Endothelial cell of umbilical vein (primary cell): ENCODE results near the gene ADH1A. TPM values are rescaled to one million over a fixed set of nuclear protein-coding genes. Genes with fewer than 3 reads are reported as not detected.

Experiments
- BruUV-seq: library from RNA; stranded (reverse); fragments of 400-500 nt; replicated peaks from 2 replicates; lab custom pipeline; 2021; lab: Mats Ljungman, UMichigan
- CTCF ChIA-PET: fragments of 300-600, 350-600 bp; sonication (Branson Sonifier 250); formaldehyde crosslinking; loops from one replicate; lab custom pipeline; 2021; ENCODE audit warnings: antibody characterized with exemption, inconsistent platforms; lab: Charles Lee
- POLR2A ChIA-PET: fragments of 300-600, 350-600 bp; sonication (Branson Sonifier 250); formaldehyde crosslinking; loops from one replicate; lab custom pipeline; 2021; ENCODE audit warnings: antibody characterized with exemption, inconsistent platforms; lab: Charles Lee
- DNase-seq: peaks from one replicate; pipeline ENCODE4 v3.0.0-alpha.2; 2011; ENCODE audit warnings: low read depth, low spot score
- FAIRE-seq: peaks from 2 replicates; lab custom pipeline; 2011; peaks lifted over from hg19 to GRCh38; lab: Jason Lieb, UNC
- H2AFZ ChIP-seq: 2 replicates; pipeline ENCODE4 v1.6.0; 2012; ENCODE audit warnings: low read depth, low read length, control low read depth, inconsistent platforms
- H3K27ac ChIP-seq: 2 replicates; pipeline ENCODE4 v1.5.1; 2011; ENCODE audit warnings: low read depth, mild to moderate bottlenecking, control low read depth, low read length, moderate library complexity; ENCODE audit not compliant: insufficient read depth
- H3K27me3 ChIP-seq, 2 experiments: 2 replicates each; pipeline versions ENCODE4 v1.6.0 to v1.6.1; 2011; ENCODE audit warnings: low read length in 2 of 2, mixed read lengths in 1 of 2; ENCODE audit not compliant: control insufficient read depth in 2 of 2, insufficient read depth in 2 of 2
- H3K36me3 ChIP-seq, 2 experiments: 2 replicates in 1 of 2; 3 replicates in 1 of 2; pipeline ENCODE4 v1.5.1; 2011; ENCODE audit warnings: low read length in 2 of 2, mild to moderate bottlenecking in 1 of 2, moderate library complexity in 1 of 2; ENCODE audit not compliant: control insufficient read depth in 2 of 2, insufficient read depth in 2 of 2; ENCODE audit errors: extremely low read depth in 1 of 2
- H3K4me1 ChIP-seq: 3 replicates; pipeline ENCODE4 v1.5.1; 2011; ENCODE audit warnings: mild to moderate bottlenecking, low read length; ENCODE audit not compliant: control insufficient read depth, insufficient read depth; ENCODE audit errors: extremely low read depth
- H3K4me2 ChIP-seq: 2 replicates; pipeline ENCODE4 v1.6.1; 2011; ENCODE audit warnings: low read length, control low read depth, mixed read lengths; ENCODE audit not compliant: insufficient read depth
- H3K4me3 ChIP-seq, 3 experiments: fragments of 200-600 bp in 1 of 3; sonication (generic), shearing (Covaris generic) in 1 of 3; replicated peaks in 1 of 3; 2 replicates each; pipeline ENCODE4 v1.5.1; 2011 to 2016; ENCODE audit warnings: control low read depth in 3 of 3, low read length in 3 of 3, mild to moderate bottlenecking in 2 of 3, inconsistent platforms in 1 of 3, low read depth in 1 of 3, moderate library complexity in 1 of 3; ENCODE audit not compliant: insufficient read depth in 1 of 3
- H3K79me2 ChIP-seq: 2 replicates; pipeline ENCODE4 v1.6.0; 2012; ENCODE audit warnings: low read length, inconsistent platforms; ENCODE audit not compliant: control insufficient read depth, insufficient read depth
- H3K9ac ChIP-seq: replicated peaks from 2 replicates; pipeline ENCODE3; 2011; ENCODE audit warnings: low read length, control low read depth; ENCODE audit not compliant: insufficient read depth; ENCODE audit errors: extremely low read depth
- H3K9me1 ChIP-seq: replicated peaks from 3 replicates; pipeline ENCODE4 v1.6.0; 2011; ENCODE audit warnings: mild to moderate bottlenecking, low read length; ENCODE audit not compliant: control insufficient read depth, insufficient read depth; ENCODE audit errors: extremely low read depth
- H3K9me3 ChIP-seq: replicated peaks from 2 replicates; pipeline ENCODE4 v1.5.1; 2012; ENCODE audit warnings: low read length, inconsistent platforms; ENCODE audit not compliant: control insufficient read depth, insufficient read depth
- H4K20me1 ChIP-seq: replicated peaks from 2 replicates; pipeline ENCODE3; 2011; ENCODE audit warnings: mild to moderate bottlenecking, low read length; ENCODE audit not compliant: control insufficient read depth, insufficient read depth; ENCODE audit errors: extremely low read depth
- EZH2 ChIP-seq: IDR thresholded peaks from 2 replicates; pipeline ENCODE4 v1.6.1; 2012; ENCODE audit warnings: borderline replicate concordance, low read depth, mild to moderate bottlenecking, moderate library complexity, low read length, inconsistent platforms; ENCODE audit not compliant: severe bottlenecking
- FOS ChIP-seq: IDR thresholded peaks from 2 replicates; pipeline ENCODE4 v1.6.1; 2011; ENCODE audit warnings: mild to moderate bottlenecking, low read length, moderate library complexity, borderline replicate concordance; ENCODE audit not compliant: insufficient read depth
- GATA2 ChIP-seq: IDR thresholded peaks from 2 replicates; pipeline ENCODE4 v1.7.0; 2011; ENCODE audit warnings: low read depth, mild to moderate bottlenecking, moderate library complexity, mixed read lengths, low read length; ENCODE audit not compliant: insufficient read length, insufficient read depth
- JUN ChIP-seq: IDR thresholded peaks from 2 replicates; pipeline ENCODE4 v1.6.1; 2011; ENCODE audit warnings: borderline replicate concordance, low read depth; ENCODE audit not compliant: insufficient read length, insufficient read depth
- MAX ChIP-seq: IDR thresholded peaks from 2 replicates; pipeline ENCODE4 v1.6.1; 2011; ENCODE audit not compliant: insufficient read depth, insufficient read length
- MYC ChIP-seq: IDR thresholded peaks from one replicate; pipeline ENCODE4 v1.6.1; 2011; ENCODE audit warnings: mild to moderate bottlenecking, low read depth, low read length
- POLR2A ChIP-seq: IDR thresholded peaks from 2 replicates; pipeline ENCODE4 v1.6.1; 2012; ENCODE audit warnings: low read depth, mild to moderate bottlenecking, control low read depth, low read length
- POLR2AphosphoS5 ChIP-seq: IDR thresholded peaks from 2 replicates; pipeline ENCODE4 v1.6.1; 2012; ENCODE audit warnings: low read depth, mild to moderate bottlenecking, control low read depth, low read length, moderate library complexity; ENCODE audit not compliant: insufficient read depth
- dilution Hi-C: fragments of 300-500 bp; cut with MboI; formaldehyde crosslinking; loops from one replicate; pipeline ENCODE4 v1.15.0; 2019; ENCODE audit warnings: low sequenced_read_pairs; ENCODE audit not compliant: extremely low pct_ligation_motif_present
- intact Hi-C: fragments of 100-400 bp; cut with micrococcal nuclease; formaldehyde crosslinking; loops from one replicate; pipeline ENCODE4 v1.10.0; 2022
- polyA plus RNA-seq, 4 experiments: library from polyadenylated mRNA; depleted of rRNA in 3 of 4; stranded (reverse) in 3 of 4; unstranded in 1 of 4; fragments of >200 nt; gene quantifications; 2 replicates each; pipeline versions ENCODE4 v1.2.1 to v1.2.3, GENCODE V29; 2011 to 2012; ENCODE audit warnings: missing spikeins in 1 of 4
- total RNA-seq: library from RNA; stranded (reverse); gene quantifications from 2 replicates; pipeline ENCODE4 v1.2.3, GENCODE V29; 2021
- TF ChIP-seq, protein P1 (sequence below), 2 donors: IDR thresholded peaks; 1 replicate in 1 of 2; 2 replicates in 1 of 2; pipeline ENCODE4 v1.5.1; 2011; ENCODE audit warnings: low read length in 2 of 2, mild to moderate bottlenecking in 2 of 2, moderate library complexity in 2 of 2, control low read depth in 1 of 2, inconsistent platforms in 1 of 2, low read depth in 1 of 2; ENCODE audit not compliant: insufficient read depth in 1 of 2; ENCODE audit errors: extremely low read depth in 1 of 2

ADH1A gene
- total and polyA plus RNA-seq, 2 donors (not counting 3 experiments of a cell fraction or from before 2014, with no cell fraction given), result not detected

DNA sequence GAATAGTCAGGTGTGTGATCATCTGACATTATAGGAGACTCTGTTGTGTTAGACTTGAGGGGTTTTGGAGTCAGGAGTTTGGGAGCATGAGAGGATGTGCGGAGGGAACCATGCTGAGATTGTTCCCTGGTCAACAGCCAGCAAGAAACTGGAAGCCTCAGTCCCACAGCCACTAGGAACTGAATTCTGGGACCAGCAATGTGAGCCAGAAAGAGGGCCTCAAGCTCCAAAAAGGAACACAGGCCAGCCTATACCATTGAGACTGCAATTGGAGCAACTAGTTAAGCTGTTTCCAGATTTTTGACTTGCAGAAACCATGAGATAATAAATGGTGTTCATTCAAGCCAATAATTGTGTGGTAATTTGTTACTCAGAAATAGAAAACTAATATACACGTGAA is 39.1 kb upstream of the ADH1A start:
- intact Hi-C loops, result no loop called here
- POLR2A ChIA-PET, result no interaction called here
- H2AFZ ChIP-seq, result no peak overlapping the region
- no peaks in the 10 kb centered on the region for H3K79me2 ChIP-seq
- no peak overlapping the region for H3K27ac ChIP-seq
- CTCF ChIA-PET, result no interaction called here
- H4K20me1 ChIP-seq, result no peaks in the 10 kb centered on the region
- H3K27me3 ChIP-seq, result no peaks in the 10 kb centered on the region
- no peak for DNase-seq
- dilution Hi-C loops, result no loop called here
- no peaks in the 10 kb centered on the region for H3K4me1 ChIP-seq
- no TSS peak for BruUV-seq
- no peaks in the 10 kb centered on the region for H3K9me1 ChIP-seq
- H3K9ac ChIP-seq, result no peak overlapping the region
- no peaks in the 10 kb centered on the region for H3K36me3 ChIP-seq
- no peaks in the 10 kb centered on the region for H3K9me3 ChIP-seq
- no peak for FAIRE-seq
- no peak overlapping the region for H3K4me3 ChIP-seq
- TF ChIP-seq POLR2A (no peak), MYC (no peak), POLR2AphosphoS5 (no peak), GATA2 (no peak), EZH2 (no peak), MAX (no peak), JUN (no peak), FOS (no peak)
- TF ChIP-seq, protein P1, sequence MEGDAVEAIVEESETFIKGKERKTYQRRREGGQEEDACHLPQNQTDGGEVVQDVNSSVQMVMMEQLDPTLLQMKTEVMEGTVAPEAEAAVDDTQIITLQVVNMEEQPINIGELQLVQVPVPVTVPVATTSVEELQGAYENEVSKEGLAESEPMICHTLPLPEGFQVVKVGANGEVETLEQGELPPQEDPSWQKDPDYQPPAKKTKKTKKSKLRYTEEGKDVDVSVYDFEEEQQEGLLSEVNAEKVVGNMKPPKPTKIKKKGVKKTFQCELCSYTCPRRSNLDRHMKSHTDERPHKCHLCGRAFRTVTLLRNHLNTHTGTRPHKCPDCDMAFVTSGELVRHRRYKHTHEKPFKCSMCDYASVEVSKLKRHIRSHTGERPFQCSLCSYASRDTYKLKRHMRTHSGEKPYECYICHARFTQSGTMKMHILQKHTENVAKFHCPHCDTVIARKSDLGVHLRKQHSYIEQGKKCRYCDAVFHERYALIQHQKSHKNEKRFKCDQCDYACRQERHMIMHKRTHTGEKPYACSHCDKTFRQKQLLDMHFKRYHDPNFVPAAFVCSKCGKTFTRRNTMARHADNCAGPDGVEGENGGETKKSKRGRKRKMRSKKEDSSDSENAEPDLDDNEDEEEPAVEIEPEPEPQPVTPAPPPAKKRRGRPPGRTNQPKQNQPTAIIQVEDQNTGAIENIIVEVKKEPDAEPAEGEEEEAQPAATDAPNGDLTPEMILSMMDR (IDR thresholded peaks at IDR 0.05; ENCODE audit: extremely low read depth in 1 of 2, insufficient read depth in 1 of 2, low read depth in 1 of 2, low read length in 2 of 2), result no peak
- H3K4me2 ChIP-seq, result no peak overlapping the region
